ENCODE results near the gene SRL. TPM values are rescaled to one million over a fixed set of nuclear protein-coding genes. Genes with fewer than 3 reads are reported as not detected.
A peak's percentile ranks its signal among the peaks of the same experiment; 100 is the strongest.

SRL gene
- total and polyA plus RNA-seq, 2 of the 13 experiments (the other 11 are each of a cell fraction or from before 2014, with no cell fraction given), result 0.05 TPM; not detected in 1

DNA sequence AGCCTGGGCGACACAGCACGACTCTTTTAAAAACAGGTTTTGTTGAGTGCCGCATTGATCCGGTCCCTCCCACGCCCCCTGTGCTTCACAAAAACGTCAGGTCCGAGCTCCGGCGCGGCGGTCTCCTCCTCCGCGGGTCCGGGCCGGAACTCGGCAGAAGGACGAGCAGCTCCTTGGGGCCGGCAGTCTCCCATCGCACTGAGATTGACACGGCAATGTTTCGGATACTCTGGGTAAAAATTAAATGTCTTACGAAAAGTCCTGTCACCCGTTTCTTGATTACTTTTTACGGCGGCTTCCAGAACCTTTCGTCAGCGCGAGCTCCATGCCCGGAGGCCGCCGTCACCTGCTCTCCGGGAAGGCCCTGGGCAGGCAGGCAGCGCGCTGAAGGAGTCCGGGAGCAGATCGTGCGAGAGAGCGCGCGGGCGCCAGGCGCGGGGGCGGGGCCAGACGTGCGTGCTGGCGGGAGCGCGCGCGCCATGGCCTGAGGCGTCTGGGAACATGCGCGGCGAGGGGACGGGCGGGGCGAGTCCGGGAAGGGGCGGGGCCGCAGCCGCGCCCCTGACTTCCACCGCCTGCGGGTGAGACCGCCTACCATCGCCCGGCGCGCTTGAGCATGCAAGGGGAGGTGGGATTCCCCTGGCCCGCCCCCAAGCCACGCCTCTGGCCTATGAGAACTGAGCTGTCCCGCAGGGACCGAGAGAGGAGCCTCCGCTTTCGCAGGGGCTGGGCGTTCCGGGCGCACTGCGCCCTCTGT lies 11.7 kb upstream of the SRL start (continued):
- TF ChIP-seq EP300 (IDR thresholded peaks at IDR 0.05; ENCODE audit: low read depth in 2 of 2, low read length in 2 of 2) (no peak), EP300 (CRISPR knock-in tag; IDR thresholded peaks at IDR 0.05; ENCODE audit: borderline replicate concordance) (no peak; the same call in 1 of the 2 replicates), PCBP1 (IDR thresholded peaks at IDR 0.05; ENCODE audit: borderline replicate concordance, low read depth, low read length) (0 out of 2 replicates have a peak, but pooled peaks have one; percentile 40), KLF6 (CRISPR knock-in tag; IDR thresholded peaks at IDR 0.05) (peak; percentile 55; the same call in 1 of the 2 replicates), RAD21 (CRISPR knock-in tag; IDR thresholded peaks at IDR 0.05) (no peak; the same call in 1 of the 2 replicates), ZNF564 (CRISPR knock-in tag; IDR thresholded peaks at IDR 0.05) (peak; percentile 25; the same call in 1 of the 2 replicates), ZKSCAN8 (CRISPR knock-in tag; IDR thresholded peaks at IDR 0.05; ENCODE audit: borderline replicate concordance) (peak; percentile 68; the same call in 1 of the 2 replicates), SMAD3 (CRISPR knock-in tag; IDR thresholded peaks at IDR 0.05) (peak; percentile 51; the same call in 1 of the 2 replicates), POLR2AphosphoS5 (IDR thresholded peaks at IDR 0.05; ENCODE audit: low read depth, low read length) (peak; percentile 88), ZNF577 (CRISPR knock-in tag; IDR thresholded peaks at IDR 0.05; ENCODE audit: borderline replicate concordance, low read depth) (no peak), PHF21A (CRISPR knock-in tag; IDR thresholded peaks at IDR 0.05) (peak; percentile 92), ZNF441 (CRISPR knock-in tag; IDR thresholded peaks at IDR 0.05; ENCODE audit: borderline replicate concordance) (peak; percentile 59; the same call in 1 of the 2 replicates), ZNF883 (CRISPR knock-in tag; IDR thresholded peaks at IDR 0.05; ENCODE audit: not compliant biosample characterization) (no peak), SUZ12 (IDR thresholded peaks at IDR 0.05; ENCODE audit: low read depth, low read length) (no peak), ZNF331 (CRISPR knock-in tag; IDR thresholded peaks at IDR 0.05) (peak; percentile 41), TARDBP (CRISPR knock-in tag; IDR thresholded peaks at IDR 0.05) (peak; percentile 62; the same call in 1 of the 2 replicates), ZBTB42 (CRISPR knock-in tag; IDR thresholded peaks at IDR 0.05) (no peak)
- TF ChIP-seq, protein P1, sequence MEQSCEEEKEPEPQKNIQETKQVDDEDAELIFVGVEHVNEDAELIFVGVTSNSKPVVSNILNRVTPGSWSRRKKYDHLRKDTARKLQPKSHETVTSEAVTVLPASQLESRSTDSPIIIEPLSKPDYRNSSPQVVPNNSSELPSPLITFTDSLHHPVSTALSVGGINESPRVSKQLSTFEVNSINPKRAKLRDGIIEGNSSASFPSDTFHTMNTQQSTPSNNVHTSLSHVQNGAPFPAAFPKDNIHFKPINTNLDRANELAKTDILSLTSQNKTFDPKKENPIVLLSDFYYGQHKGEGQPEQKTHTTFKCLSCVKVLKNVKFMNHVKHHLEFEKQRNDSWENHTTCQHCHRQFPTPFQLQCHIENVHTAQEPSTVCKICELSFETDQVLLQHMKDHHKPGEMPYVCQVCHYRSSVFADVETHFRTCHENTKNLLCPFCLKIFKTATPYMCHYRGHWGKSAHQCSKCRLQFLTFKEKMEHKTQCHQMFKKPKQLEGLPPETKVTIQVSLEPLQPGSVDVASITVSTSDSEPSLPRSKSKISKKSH (CRISPR knock-in tag; IDR thresholded peaks at IDR 0.05; ENCODE audit: borderline replicate concordance), result peak; percentile 44; the same call in 1 of the 2 replicates
- TF ChIP-seq, protein P2, sequence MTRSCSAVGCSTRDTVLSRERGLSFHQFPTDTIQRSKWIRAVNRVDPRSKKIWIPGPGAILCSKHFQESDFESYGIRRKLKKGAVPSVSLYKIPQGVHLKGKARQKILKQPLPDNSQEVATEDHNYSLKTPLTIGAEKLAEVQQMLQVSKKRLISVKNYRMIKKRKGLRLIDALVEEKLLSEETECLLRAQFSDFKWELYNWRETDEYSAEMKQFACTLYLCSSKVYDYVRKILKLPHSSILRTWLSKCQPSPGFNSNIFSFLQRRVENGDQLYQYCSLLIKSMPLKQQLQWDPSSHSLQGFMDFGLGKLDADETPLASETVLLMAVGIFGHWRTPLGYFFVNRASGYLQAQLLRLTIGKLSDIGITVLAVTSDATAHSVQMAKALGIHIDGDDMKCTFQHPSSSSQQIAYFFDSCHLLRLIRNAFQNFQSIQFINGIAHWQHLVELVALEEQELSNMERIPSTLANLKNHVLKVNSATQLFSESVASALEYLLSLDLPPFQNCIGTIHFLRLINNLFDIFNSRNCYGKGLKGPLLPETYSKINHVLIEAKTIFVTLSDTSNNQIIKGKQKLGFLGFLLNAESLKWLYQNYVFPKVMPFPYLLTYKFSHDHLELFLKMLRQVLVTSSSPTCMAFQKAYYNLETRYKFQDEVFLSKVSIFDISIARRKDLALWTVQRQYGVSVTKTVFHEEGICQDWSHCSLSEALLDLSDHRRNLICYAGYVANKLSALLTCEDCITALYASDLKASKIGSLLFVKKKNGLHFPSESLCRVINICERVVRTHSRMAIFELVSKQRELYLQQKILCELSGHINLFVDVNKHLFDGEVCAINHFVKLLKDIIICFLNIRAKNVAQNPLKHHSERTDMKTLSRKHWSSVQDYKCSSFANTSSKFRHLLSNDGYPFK (CRISPR knock-in tag; IDR thresholded peaks at IDR 0.05; ENCODE audit: borderline replicate concordance), result peak; percentile 25; the same call in 1 of the 2 replicates
- TF ChIP-seq, protein P3, sequence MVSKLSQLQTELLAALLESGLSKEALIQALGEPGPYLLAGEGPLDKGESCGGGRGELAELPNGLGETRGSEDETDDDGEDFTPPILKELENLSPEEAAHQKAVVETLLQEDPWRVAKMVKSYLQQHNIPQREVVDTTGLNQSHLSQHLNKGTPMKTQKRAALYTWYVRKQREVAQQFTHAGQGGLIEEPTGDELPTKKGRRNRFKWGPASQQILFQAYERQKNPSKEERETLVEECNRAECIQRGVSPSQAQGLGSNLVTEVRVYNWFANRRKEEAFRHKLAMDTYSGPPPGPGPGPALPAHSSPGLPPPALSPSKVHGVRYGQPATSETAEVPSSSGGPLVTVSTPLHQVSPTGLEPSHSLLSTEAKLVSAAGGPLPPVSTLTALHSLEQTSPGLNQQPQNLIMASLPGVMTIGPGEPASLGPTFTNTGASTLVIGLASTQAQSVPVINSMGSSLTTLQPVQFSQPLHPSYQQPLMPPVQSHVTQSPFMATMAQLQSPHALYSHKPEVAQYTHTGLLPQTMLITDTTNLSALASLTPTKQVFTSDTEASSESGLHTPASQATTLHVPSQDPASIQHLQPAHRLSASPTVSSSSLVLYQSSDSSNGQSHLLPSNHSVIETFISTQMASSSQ (IDR thresholded peaks at IDR 0.05; ENCODE audit: low read depth), result no peak
- TF ChIP-seq, protein P3 (CRISPR knock-in tag; IDR thresholded peaks at IDR 0.05; ENCODE audit: borderline replicate concordance), result no peak

Measured in HepG2 (cell line).